HG03039 (cell line): ENCODE measurements around the gene COMMD1.
A peak's percentile ranks its signal among the peaks of the same experiment; 100 is the strongest.
"Not testable (repeated sequence)": the region's sequence is repeated elsewhere in the genome, so short reads cannot be mapped to it uniquely, and the experiment has no call there.

Experiments used
- ATAC-seq: cut with Tn5 transposase; IDR thresholded peaks from one replicate; pipeline ENCODE4 v1.9.1; 2021; ENCODE audit warnings: mild to moderate bottlenecking, moderate library complexity; ENCODE audit not compliant: unreplicated experiment

COMMD1 gene

GRCh38 chr2:62133320-62133823, 227.9 kb downstream of the COMMD1 start:
- ATAC-seq: no peak

DNA sequence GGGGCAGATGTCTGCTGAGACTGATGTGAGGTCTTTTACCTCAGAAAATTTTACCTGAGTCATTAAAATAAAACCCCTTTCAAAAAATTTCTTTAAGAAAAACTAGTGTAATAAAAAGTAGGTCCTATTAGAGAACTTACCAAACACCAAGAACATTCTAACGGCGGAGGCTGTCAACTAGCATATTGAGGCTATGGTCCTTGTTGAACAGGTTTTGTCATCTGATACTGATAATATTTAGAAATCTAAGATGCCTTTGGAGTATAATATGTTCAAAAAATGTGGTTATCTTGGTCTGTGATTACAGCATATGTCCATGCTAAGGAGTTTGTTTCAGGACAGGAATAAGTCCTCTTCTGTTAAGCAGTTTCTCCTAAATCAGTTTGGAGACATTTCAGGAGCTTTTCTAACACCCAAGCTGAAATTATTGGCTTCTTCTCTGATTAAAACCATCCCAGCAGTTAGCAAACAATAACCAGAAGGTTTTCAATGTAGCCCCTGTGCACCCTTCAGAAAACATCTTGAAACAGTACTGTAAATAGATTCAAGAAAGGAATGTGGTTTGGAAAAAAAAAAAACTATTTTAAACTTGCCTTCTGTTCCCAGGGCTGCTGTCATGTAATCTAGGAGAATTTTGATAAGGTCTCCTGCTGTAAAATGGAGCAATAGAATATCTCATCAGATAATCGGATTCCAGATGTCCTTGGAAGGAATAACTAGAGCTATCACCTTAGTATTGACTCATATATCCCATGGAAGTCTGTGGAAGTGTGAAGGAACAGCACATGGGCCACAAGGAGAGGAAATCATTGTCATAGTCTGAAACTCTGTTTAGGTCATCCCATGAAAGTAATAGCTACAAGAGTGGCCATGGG, 231.7 kb downstream of the COMMD1 start:
- no peak for ATAC-seq

DNA sequence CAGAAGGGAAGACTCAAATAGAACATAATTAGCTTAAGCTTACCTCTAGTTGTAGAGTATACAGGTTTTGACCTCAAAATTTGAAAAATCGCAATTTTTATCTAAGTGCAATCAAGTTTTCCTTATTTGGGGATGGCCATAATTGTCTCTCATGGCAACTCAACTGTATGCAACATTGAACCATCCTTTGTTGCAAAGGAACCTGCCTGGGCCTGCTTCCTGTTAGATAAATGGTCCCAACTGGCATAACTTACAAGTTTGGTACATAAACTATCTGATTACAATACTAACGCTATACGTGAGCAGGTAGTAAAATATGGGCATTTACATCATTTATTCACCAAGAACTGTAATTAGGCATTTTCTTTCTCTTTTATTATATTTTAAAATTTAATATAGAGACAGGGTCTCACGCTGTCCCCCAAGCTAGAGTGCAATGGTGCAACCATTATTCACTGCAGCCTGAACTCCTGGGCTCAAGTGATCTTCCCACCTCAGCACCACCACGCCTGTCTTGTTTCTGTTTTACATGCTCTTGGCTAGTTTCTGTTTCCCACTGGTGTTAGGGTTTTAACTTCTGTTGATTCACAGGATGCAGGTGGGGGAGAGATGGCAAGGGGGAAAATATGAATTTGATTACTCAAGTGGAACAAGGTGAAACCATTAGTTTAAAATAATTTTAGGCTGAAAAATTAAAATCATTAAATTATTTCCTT, 235.1 kb downstream of the COMMD1 start:
- ATAC-seq: peak; percentile 70

DNA sequence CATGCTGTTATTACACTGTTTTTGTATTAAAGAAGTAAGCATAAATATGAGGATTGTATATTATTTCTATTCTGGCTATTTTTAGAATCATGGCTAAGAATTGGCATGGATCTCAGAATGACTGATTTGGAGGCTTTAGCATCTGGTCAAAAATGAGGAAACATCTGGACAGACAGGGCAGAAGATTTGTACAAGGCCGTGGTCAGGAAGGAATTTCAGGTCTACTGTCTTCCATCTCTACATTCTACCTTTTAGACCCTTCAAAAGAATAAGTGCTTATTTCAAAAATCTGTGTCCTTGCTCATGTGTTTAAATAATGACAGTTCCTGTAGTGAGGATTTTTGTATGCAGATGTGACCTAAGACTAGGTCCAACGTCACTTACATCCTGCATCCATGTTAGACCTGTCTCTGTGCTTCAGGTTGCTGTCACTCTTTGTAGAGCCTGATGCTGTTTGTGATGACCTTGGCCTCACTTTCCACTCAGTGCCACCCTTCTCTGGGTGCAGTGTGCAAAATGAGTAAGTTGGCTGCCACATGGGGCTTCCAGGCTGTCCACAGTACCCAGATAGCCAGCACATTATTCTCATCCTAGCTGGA, 235.8 kb downstream of the COMMD1 start:
- ATAC-seq: no peak

DNA sequence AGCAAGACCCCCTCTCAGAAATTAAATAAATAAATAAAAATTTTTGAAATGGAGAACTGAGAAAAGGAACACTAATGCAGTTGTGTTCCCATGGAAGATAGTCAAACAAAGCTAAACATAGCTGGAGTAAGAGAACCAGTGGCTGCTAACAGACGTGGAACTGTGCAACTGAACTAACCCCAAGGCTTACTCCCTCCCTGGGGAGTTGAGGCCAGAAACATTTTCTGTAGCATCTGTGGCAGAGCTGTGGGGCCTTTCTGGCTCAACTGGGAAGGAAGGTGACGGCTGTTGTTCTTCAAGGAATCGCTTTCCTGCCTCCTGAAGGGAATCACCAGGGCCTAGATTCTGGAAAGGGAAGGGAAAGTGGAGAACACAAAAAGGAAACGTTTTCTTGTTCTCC, 236.6 kb downstream of the COMMD1 start:
- ATAC-seq: no peak

- ATAC-seq: no peak
Observed at GRCh38 chr2:62143696-62144095, 238.2 kb downstream of the COMMD1 start.

DNA sequence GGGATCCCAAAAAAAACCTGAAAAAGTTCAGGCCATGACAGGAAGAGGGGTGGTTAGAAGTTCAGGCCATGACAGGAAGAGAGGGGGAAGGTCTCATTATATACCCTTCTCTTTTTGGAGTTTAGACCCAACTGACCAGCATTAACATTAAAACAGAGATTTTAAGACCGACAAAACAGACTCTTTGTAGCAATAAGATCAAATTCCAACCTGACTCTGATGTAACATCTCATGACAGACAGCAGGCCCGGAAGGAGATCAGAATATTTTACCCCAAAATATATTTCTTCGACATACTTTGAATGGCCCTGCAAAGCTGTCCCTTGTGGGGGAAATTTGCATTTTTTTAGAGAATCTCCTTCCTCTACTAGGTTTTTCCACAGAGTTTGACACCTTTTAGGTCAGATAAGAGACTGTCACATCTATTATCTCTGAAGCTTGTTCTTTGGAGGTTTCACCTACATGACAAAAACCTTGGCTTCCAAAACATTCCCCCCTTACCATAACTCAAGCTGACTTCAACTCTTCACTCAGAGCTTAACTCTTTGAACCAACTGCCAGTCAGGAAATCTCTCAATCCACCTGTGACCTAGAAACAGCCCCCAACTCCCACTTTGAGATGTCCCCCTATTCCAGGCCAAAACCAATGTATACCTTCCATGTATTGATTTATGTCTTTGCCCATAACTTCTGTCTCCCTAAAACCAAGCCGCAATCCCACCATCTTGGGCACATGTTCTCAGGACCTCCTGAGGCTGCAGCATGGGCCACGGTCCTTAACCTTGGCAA, 239.4 kb downstream of the COMMD1 start:
- ATAC-seq: no peak

DNA sequence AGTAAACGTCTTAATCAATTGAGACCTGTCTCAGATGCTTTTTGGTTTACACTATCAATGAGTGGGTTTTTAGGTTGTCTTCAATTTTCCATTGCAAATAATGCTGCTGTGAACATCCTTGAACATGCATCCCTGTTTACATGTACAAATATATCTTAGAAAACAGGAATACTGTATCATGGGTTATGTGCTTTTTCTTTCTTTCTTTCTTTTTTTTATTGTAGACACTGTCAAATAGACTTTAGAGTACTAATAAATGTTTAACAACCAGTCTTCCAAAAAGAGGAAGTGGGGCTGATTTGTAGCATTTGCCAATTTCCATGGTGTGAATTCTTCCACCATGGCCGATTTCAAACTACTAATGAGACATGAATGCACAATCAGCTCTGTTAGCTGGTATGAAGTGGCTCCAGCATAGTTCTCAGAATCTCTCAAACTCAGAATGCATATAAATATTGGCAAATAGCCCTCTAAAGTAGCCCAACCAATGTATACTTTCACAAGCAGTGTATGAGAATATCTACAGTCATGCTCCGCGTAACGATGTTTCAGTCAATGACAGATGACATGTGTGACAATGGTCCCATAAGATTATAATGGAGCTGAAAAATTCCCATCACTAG, 240.1 kb downstream of the COMMD1 start:
- no peak for ATAC-seq

GRCh38 chr2:62146790-62147189, 241.3 kb downstream of the COMMD1 start:
- not testable (repeated sequence) for ATAC-seq

- no peak for ATAC-seq
Observed at GRCh38 chr2:62147610-62148301, 242.3 kb downstream of the COMMD1 start.

- no peak for ATAC-seq
Observed at GRCh38 chr2:62149708-62150107, 244.2 kb downstream of the COMMD1 start.

- no peak for ATAC-seq
Observed at GRCh38 chr2:62150597-62151305, 245.3 kb downstream of the COMMD1 start.

DNA sequence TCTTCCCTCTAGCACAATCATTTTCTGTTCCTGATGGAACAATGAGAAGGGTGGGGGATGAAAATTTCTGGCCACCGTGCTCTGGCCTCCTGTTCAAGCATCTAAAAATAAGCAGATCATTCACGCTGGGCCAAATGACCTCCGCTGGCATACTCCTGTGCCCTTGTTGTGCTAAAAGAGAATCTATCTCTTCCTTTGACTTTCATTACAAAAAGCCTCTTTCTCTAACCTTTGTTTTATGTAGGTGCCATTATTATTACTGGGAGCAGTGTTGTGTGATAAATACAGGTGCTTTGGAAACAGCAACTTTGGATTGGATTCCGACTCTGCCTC, 245.8 kb downstream of the COMMD1 start:
- no peak for ATAC-seq

GRCh38 chr2:62152000-62152399, 246.5 kb downstream of the COMMD1 start:
- no peak for ATAC-seq

GRCh38 chr2:62156861-62157496, 251.5 kb downstream of the COMMD1 start:
- no peak for ATAC-seq

DNA sequence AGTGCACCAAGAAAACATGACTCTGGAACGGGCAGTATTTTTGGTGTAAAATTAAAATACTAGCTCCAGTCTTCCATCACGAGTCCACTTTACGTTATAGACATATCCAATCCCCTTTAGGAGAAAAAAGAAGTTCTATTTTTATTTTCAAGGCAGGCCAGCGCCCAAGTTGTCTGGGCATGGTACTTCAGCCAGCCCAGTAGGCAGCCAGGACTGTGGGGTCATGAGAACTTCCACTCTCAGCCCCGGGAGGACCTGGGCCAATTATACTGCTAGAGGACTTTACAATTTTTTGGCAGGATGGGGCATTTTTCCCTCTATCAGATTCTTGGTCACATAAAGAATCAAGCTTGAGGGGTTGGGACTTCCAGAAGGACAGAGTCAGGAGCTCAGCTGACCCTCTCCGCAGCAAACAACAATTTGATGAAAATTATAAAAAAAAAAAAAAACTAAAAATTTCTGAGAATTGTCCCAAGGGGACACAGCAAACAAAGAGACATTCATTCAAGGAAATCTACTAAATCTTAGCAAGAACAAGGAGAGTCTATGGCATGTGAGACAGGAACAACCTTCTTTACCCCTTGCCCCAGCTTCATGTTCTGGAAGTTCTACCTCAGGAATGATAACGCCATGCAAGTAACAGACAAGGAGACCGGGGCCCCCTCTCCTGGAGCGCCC, 253.1 kb downstream of the COMMD1 start:
- ATAC-seq: no peak

GRCh38 chr2:62160691-62161090, 255.2 kb downstream of the COMMD1 start:
- ATAC-seq: not testable (repeated sequence)

GRCh38 chr2:62163106-62163831, 257.8 kb downstream of the COMMD1 start:
- no peak for ATAC-seq
